Lower leg skin (tissue), 4 donors: Measurements from ENCODE around the gene SMIM1. TPM values are rescaled to one million over a fixed set of nuclear protein-coding genes. Genes with fewer than 3 reads are reported as not detected.

Experiments used
- DNase-seq, 2 donors: peaks; one replicate each; pipeline ENCODE4 v3.0.0-alpha.2; 2019; ENCODE audit warnings: low spot score in 2 of 2
- H3K4me3 ChIP-seq: fragments of 200-600 bp; sonication (generic); 2 replicates; pipeline ENCODE4 v1.5.1; 2017; ENCODE audit warnings: mild to moderate bottlenecking, low read depth; ENCODE audit not compliant: poor library complexity, severe bottlenecking
- POLR2A ChIP-seq, 2 donors: fragments of 450-650 bp; IDR thresholded peaks; one replicate each; pipeline ENCODE4 v1.6.1; 2016 to 2017; ENCODE audit warnings: antibody characterized with exemption in 2 of 2, mild to moderate bottlenecking in 1 of 2, moderate library complexity in 1 of 2
- WGBS, 2 donors: methylation state at CpG; one replicate each; pipeline ENCODE4 v1.1.5; 2018; 5-methylcytosine and 5-hydroxymethylcytosine counted together
- intact Hi-C: fragments of 100-400 bp; cut with DNase I; formaldehyde crosslinking; loops from one replicate; pipeline ENCODE4 v1.15.0; 2023; ENCODE audit warnings: low total_unique reads
- total RNA-seq, 4 donors: library from RNA; depleted of rRNA; stranded (reverse); fragments of >200 nt; gene quantifications; one replicate each; pipeline ENCODE4 v1.1.0, GENCODE V29; 2016
- TF ChIP-seq, protein P1 (sequence below), 3 donors: fragments of 450-650 bp; IDR thresholded peaks; one replicate each; pipeline ENCODE4 v1.5.1; 2016; ENCODE audit warnings: antibody characterized with exemption in 3 of 3, mild to moderate bottlenecking in 3 of 3, moderate library complexity in 2 of 3

The SMIM1 gene
- total RNA-seq, 4 donors from 2014 or later, result 1.6 to 8.7 (median 3.6) TPM

DNA sequence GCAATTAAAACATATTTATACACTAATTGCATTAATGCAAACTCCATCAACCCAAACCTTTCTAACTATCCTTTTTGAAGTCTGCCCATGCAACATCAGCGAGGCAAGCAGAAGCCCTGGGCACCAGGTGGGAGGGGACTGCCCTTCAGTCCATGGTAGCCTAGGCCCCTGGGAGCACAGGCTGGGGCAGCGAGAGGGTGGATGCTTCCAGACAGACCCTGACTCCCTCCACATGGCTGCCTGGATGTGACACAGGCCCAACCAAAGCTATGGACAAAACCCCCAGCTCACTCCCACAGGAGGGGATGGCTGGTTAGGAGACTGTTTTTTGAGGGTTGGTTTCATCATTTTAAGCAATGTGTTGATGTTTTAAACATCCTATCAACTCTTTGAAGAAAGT is 41.5 kb downstream of the SMIM1 start:
- no peak overlapping the region for H3K4me3 ChIP-seq
- no peak for DNase-seq
- intact Hi-C loops, result no loop called here
- TF ChIP-seq, protein P1, sequence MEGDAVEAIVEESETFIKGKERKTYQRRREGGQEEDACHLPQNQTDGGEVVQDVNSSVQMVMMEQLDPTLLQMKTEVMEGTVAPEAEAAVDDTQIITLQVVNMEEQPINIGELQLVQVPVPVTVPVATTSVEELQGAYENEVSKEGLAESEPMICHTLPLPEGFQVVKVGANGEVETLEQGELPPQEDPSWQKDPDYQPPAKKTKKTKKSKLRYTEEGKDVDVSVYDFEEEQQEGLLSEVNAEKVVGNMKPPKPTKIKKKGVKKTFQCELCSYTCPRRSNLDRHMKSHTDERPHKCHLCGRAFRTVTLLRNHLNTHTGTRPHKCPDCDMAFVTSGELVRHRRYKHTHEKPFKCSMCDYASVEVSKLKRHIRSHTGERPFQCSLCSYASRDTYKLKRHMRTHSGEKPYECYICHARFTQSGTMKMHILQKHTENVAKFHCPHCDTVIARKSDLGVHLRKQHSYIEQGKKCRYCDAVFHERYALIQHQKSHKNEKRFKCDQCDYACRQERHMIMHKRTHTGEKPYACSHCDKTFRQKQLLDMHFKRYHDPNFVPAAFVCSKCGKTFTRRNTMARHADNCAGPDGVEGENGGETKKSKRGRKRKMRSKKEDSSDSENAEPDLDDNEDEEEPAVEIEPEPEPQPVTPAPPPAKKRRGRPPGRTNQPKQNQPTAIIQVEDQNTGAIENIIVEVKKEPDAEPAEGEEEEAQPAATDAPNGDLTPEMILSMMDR (IDR thresholded peaks at IDR 0.05), result no peak
- TF ChIP-seq POLR2A (IDR thresholded peaks at IDR 0.05), result no peak
- WGBS, 2 donors, result 92 to 100% methylated on average over 2 of the region's 2 CpGs

DNA sequence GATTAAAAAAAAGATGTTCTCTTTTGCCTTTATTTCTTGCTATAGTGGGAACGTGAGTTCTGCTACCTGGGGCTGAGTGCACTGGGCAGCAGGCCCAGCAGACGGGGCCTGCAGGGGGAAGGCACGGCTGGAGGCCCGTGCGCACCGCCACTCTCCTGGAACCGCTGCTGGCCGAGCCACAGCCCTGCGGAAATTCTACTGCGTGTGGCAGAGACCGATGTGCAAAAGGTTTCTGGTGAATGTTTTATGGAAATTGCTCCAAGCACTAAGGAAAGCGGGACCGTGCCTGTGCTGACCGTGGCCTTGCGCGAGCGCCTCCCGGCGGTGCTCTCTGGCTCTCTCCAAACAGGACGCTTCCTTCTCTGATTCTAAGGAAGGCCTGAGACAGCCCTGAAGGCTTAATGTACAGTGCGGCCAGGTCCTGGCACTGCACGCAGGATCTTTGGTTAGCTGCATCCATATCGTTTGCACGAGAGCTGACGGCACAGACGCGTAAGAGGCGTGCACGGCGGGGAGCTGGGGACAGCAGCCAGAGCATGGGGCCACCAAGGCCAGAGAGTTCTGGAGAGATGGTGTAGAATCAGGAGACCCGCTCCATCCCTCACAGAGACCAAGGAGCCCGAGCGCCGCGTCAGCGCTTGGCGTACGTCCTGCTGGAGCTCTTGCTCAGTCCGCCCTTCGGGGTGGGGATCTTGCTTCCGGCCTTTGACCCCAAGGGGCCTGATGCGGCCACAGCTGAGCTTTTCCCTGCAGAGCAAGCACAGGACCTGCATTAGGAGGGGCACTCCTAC is 42.4 kb downstream of the SMIM1 start:
- intact Hi-C loops, result no loop called here
- no peak for TF ChIP-seq POLR2A (IDR thresholded peaks at IDR 0.05)
- TF ChIP-seq, protein P1 (IDR thresholded peaks at IDR 0.05), result no peak
- no peak for DNase-seq
- H3K4me3 ChIP-seq, result no peak overlapping the region
- 90 to 92% methylated on average over 42 of the region's 42 CpGs for WGBS, 2 donors

DNA sequence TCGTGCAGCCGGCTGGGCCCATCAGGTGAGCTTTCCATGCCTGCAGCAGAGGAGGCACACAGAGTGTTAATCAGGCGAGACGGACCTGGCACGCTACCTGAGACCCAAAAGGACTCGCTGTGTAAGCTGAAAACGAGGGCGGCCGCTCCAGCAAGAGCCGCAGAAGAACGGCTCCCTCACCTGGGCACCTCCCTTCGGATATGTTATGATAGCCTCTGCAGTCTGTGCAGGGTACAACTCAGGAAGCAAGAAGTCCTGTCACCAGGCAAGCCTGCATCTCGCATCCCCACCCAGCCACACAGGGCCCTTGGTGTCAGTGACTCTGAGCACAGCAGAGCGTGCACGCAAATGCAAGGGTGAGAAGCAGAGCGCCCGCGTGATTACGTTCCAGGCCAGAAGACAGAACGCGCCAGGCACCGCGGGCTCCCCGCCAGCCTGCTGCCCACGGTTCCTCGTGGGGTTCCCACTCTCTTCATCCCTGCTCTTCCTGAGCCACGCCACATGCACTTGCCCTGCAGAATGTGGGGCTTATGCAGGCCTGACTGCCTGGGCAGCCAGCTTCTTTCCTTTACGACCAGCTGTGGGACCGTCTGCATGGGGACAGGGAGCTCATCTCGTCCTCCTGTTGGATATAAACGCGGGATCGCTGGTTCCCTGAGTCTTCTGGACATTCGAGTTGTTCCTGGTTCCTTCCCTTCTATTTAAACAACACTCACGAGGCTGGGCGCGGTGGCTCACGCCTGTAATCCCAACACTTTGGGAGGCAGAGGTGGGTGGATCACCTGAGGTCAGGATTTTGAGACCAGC is 44.0 kb downstream of the SMIM1 start:
- TF ChIP-seq, protein P1 (IDR thresholded peaks at IDR 0.05), result no peak
- TF ChIP-seq POLR2A (IDR thresholded peaks at IDR 0.05), result no peak
- H3K4me3 ChIP-seq, result no peak overlapping the region
- 91% methylated on average over 35 to 38 of the region's 38 CpGs for WGBS, 2 donors
- no peak for DNase-seq
- intact Hi-C loops, result no loop called here

DNA sequence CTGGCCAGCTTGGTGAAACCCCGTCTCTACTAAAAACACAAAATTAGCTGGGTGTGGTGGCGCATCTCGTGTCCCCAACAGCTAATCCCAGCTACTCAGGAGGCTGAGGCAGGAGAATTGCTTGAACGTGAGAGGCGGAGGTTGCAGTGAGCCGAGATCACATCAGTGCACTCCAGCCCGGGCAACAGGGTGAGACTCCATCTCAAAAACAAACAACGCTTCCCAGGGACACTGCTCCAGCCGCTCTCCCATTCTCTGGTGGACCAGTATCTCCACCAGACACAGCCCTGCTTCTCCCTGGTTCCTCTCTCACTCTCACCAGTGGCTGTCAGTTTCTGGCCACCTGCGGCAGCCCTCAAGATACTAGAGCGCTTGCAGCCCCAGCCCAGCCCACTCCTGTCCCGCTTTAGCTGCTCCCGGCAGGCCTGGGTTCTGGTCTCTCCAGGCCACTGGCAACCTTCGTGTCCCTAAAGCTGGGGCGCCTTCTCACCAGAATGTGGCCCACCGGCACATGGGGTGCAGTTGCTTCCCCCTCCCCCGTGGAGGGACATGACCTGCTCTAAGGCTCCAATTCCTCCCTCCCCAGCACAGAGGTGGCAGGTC is 44.7 kb downstream of the SMIM1 start:
- intact Hi-C loops, result no loop called here
- WGBS, 2 donors, result 94 to 96% methylated on average over 17 of the region's 17 CpGs

DNA sequence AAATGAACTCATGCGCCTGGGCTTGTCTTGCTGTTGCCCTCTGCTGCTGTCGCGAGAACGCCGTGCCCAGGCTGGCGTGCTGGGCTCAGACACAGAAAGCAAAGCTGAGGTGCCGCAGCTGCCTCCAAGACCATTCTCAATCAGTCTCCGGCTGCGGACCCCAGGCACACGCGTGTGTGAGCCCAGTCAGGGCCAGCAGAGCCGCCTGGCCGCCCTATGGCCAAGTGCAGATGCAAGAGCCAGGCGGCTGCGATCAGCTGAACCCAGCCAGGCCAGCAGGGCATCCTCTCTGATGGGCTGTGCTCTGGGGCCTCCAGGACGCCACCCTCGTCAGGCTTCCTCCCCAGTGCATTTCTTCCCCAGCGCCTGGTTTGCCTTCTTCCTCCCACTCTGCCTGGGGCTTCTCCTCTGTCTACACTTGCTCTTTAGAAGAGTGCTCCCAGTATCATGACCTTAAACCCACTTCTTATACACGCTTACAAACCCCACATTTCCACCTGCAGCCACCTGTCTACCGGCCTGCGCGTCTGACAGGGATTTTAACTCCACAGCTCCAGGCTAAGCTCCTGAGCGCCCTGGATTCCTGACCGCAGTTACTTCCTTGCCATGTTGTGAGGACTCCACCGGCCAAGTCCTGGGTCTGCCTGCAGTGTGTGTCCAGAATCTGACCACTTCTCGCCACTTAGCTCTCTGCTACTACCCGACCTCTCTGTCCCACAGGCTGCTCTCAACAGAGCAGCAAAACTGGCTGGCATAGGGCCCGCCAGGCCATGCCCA is 45.5 kb downstream of the SMIM1 start:
- TF ChIP-seq, protein P1 (IDR thresholded peaks at IDR 0.05), result no peak
- TF ChIP-seq POLR2A (IDR thresholded peaks at IDR 0.05), result no peak
- WGBS, 2 donors, result 91% methylated on average over 28 of the region's 28 CpGs
- no peak for DNase-seq
- intact Hi-C loops, result no loop called here
- H3K4me3 ChIP-seq, result no peak overlapping the region

More for the DNA sequence above, 44.7 kb downstream of the SMIM1 start:
- TF ChIP-seq POLR2A (IDR thresholded peaks at IDR 0.05), result no peak
- TF ChIP-seq, protein P1 (IDR thresholded peaks at IDR 0.05), result no peak
- DNase-seq, result no peak
- H3K4me3 ChIP-seq, result no peak overlapping the region
